OCI-LY1 (cell line): ENCODE data around the gene TRIM31.

Source experiments
- H2AFZ ChIP-seq: fragments of 200-600 bp; sonication (generic), shearing (Covaris generic); 2 replicates; pipeline ENCODE4 v1.6.0; 2014; ENCODE audit warnings: antibody characterized with exemption, mild to moderate bottlenecking, low read length
- H3F3A ChIP-seq: fragments of 200-600 bp; sonication (generic), shearing (Covaris generic); 2 replicates; pipeline ENCODE4 v1.6.0; 2014; ENCODE audit warnings: mild to moderate bottlenecking, antibody characterized with exemption, low read length, moderate library complexity; ENCODE audit not compliant: insufficient read depth
- H3K27ac ChIP-seq: fragments of 200-600 bp; sonication (generic); 2 replicates; pipeline ENCODE4 v1.5.1; 2014; ENCODE audit warnings: low read length, mixed run types, mild to moderate bottlenecking, low read depth; ENCODE audit not compliant: poor library complexity, severe bottlenecking
- H3K27me3 ChIP-seq: fragments of 200-600 bp; sonication (generic); 2 replicates; pipeline ENCODE4 v1.6.0; 2014; ENCODE audit warnings: antibody characterized with exemption, mild to moderate bottlenecking, low read length, moderate library complexity; ENCODE audit not compliant: insufficient read depth
- H3K36me3 ChIP-seq: fragments of 200-600 bp; sonication (generic); 2 replicates; pipeline ENCODE4 v1.6.1; 2014; ENCODE audit warnings: mild to moderate bottlenecking, antibody characterized with exemption, low read length, moderate library complexity, mixed read lengths; ENCODE audit not compliant: insufficient read depth
- H3K4me1 ChIP-seq: fragments of 200-600 bp; sonication (generic); 2 replicates; pipeline ENCODE4 v1.5.1; 2014; ENCODE audit warnings: mild to moderate bottlenecking, low read length, moderate library complexity; ENCODE audit not compliant: insufficient read depth, severe bottlenecking
- H3K4me2 ChIP-seq: fragments of 200-600 bp; sonication (generic), shearing (Covaris generic); 2 replicates; pipeline ENCODE4 v1.6.1; 2014; ENCODE audit warnings: low read length
- H3K4me3 ChIP-seq: fragments of 200-600 bp; sonication (generic); 2 replicates; pipeline ENCODE4 v1.5.1; 2014; ENCODE audit warnings: low read length, low read depth, mild to moderate bottlenecking, mixed read lengths; ENCODE audit not compliant: poor library complexity, severe bottlenecking
- H3K79me2 ChIP-seq: fragments of 200-600 bp; shearing (Covaris generic); 2 replicates; pipeline ENCODE4 v1.6.1; 2016; ENCODE audit warnings: mixed run types, low read length, mixed read lengths; ENCODE audit not compliant: insufficient read depth
- H3K9ac ChIP-seq: fragments of 200-600 bp; sonication (generic), shearing (Covaris generic); 2 replicates; pipeline ENCODE4 v1.6.1; 2014; ENCODE audit warnings: mild to moderate bottlenecking, low read length, mixed read lengths
- H3K9me2 ChIP-seq: fragments of 200-600 bp; sonication (generic), shearing (Covaris generic); 2 replicates; pipeline ENCODE4 v1.6.1; 2014; ENCODE audit warnings: low read depth, mild to moderate bottlenecking, low read length, mixed read lengths
- H3K9me3 ChIP-seq: fragments of 200-600 bp; shearing (Covaris generic); 2 replicates; pipeline ENCODE4 v1.6.1; 2014; ENCODE audit warnings: low read length, mixed read lengths
- H4K20me1 ChIP-seq: fragments of 200-600 bp; sonication (generic), shearing (Covaris generic); 2 replicates; pipeline ENCODE4 v1.6.0; 2016; ENCODE audit warnings: mild to moderate bottlenecking, low read length; ENCODE audit not compliant: insufficient read depth
- EZH2 ChIP-seq: fragments of 200-600 bp; sonication (generic), shearing (Covaris generic); IDR thresholded peaks from 2 replicates; pipeline ENCODE4 v1.8.0; 2017; ENCODE audit warnings: borderline replicate concordance, mixed run types, mild to moderate bottlenecking, antibody characterized with exemption, low read length, moderate library complexity, mixed read lengths
- TF ChIP-seq, protein P1 (sequence below): fragments of 200-600 bp; sonication (generic), shearing (Covaris generic); IDR thresholded peaks from 2 replicates; pipeline ENCODE4 v1.5.1; 2017; ENCODE audit warnings: mild to moderate bottlenecking, antibody characterized with exemption, low read length, moderate library complexity, mixed read lengths

Gene TRIM31

DNA sequence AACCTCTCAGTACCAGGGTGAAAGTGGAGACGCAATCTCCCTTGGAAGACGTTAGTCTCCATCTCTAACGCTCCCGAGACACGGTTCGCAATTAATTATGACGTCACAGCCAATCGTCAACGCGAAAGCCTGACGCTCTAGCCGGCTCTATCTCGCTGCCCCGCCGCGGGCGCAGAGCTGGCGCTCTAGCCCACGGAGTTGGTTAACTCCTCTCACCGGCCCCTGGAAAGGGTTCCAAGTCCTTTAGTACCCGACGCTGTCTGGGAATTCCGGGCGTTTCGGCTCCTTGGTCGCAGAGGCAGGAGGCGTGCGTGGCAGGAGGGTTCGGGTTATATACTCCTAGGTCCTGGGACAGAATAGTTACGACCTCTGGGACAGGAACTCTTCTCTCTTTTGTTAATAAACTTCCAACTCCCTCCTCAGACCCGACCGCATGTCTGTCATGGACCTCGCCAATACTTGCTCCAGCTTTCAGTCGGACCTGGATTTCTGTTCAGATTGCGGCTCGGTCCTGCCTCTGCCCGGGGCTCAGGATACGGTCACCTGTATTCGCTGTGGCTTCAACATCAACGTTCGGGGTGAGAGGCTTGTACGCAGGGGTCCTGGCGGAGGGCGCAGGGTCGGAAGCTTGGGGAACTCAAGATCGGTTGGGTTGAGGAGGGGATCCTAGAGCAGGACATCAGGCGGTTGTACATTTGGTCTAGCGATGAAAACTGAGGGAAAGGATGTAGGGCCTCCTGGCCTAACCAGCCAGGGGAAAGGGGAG is 51.6 kb downstream of the TRIM31 start, which contains the start of gene POLR1H:
POLR1H (plus strand) TSS at position 174 of the 766 bp plus-strand sequence; CDS start at position 434, 260 bp downstream.
- H4K20me1 ChIP-seq, result no peaks in the 10 kb centered on the region
- H3K9me2 ChIP-seq, result no peaks in the 10 kb centered on the region
- H3K9ac ChIP-seq, result peak within 1 kb of the TSS; percentile 96
- H3K4me3 ChIP-seq, result peak within 1 kb of the TSS; percentile 92
- H3K79me2 ChIP-seq, result no peaks in the 10 kb centered on the region; the same call in 1 of the 2 replicates
- H3K4me2 ChIP-seq, result peak within 1 kb of the TSS; percentile 92
- TF ChIP-seq, protein P1, sequence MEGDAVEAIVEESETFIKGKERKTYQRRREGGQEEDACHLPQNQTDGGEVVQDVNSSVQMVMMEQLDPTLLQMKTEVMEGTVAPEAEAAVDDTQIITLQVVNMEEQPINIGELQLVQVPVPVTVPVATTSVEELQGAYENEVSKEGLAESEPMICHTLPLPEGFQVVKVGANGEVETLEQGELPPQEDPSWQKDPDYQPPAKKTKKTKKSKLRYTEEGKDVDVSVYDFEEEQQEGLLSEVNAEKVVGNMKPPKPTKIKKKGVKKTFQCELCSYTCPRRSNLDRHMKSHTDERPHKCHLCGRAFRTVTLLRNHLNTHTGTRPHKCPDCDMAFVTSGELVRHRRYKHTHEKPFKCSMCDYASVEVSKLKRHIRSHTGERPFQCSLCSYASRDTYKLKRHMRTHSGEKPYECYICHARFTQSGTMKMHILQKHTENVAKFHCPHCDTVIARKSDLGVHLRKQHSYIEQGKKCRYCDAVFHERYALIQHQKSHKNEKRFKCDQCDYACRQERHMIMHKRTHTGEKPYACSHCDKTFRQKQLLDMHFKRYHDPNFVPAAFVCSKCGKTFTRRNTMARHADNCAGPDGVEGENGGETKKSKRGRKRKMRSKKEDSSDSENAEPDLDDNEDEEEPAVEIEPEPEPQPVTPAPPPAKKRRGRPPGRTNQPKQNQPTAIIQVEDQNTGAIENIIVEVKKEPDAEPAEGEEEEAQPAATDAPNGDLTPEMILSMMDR, result no peak
- no peak for TF ChIP-seq EZH2
- H3K36me3 ChIP-seq, result peaks cover 26% of the 10 kb centered on the region; the same call in 1 of the 2 replicates
- peaks cover 41% of the 10 kb centered on the region for H3K4me1 ChIP-seq
- no peaks in the 10 kb centered on the region for H3K27me3 ChIP-seq
- H3K9me3 ChIP-seq, result no peaks in the 10 kb centered on the region
- H3K27ac ChIP-seq, result peak within 1 kb of the TSS; percentile 66
- H3F3A ChIP-seq, result no peaks in the 10 kb centered on the region
- H2AFZ ChIP-seq, result peak within 1 kb of the TSS; percentile 76

DNA sequence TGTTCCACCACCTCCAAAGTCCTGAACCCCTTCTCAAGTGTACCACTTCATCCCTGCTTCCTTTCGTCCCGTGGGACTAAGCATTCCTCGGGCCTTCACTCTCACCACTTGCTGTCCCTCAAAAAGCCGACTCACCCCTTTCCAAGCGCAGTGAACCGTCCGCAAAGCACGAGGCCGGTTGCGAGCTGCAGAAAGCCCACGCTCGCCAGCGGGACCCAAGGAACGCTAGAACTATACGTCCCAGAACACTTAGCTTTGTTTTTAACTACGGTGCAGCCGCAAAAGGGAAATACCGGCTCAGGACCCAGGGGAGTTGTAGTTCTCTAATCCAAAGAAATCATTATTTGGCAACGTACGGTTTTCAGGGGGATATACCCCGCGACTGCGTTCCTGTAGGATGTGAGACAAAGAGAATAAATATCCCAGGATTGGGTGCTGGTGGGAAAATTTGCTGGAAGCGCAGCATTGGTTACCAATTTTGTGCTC is 52.2 kb downstream of the TRIM31 start:
- Histone ChIP-seq H3K9me3 (no peaks in the 10 kb centered on the region), H3K9ac (peak overlapping the region; percentile 96), H3F3A (no peaks in the 10 kb centered on the region), H3K36me3 (peaks cover 27% of the 10 kb centered on the region; the same call in 1 of the 2 replicates), H3K9me2 (no peaks in the 10 kb centered on the region), H3K27me3 (no peaks in the 10 kb centered on the region), H3K4me2 (peak overlapping the region; percentile 92), H4K20me1 (no peaks in the 10 kb centered on the region), H3K79me2 (no peaks in the 10 kb centered on the region; the same call in 1 of the 2 replicates), H2AFZ (peak overlapping the region; percentile 76; the same call in 1 of the 2 replicates), H3K4me1 (peaks cover 35% of the 10 kb centered on the region), H3K4me3 (peak overlapping the region; percentile 92), H3K27ac (peak overlapping the region; percentile 27)
- TF ChIP-seq, protein P1, result no peak
- TF ChIP-seq EZH2, result no peak

DNA sequence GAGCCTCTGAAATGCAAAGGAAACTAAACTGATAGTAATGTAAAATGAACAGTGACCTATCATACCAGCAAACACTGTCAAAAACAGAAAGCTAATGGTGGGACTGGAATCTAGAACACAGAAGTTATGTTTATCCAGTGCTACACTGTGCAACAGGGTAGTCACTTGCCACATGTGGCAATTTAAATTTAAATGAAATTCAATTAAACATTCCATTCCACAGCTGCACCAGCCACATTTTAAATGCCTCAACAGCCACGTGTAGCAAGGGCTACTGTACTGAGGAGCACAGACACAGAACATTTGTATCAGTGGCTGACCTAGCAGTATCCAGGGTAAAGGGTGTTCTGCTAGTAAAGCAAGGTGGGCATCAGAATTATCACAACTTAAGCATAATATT is 57.4 kb downstream of the TRIM31 start:
- Histone ChIP-seq H3K9me2 (no peaks in the 10 kb centered on the region), H3K4me1 (peaks cover 13% of the 10 kb centered on the region), H3F3A (no peaks in the 10 kb centered on the region), H3K9ac (no peak overlapping the region), H2AFZ (no peak overlapping the region), H3K36me3 (peaks cover 18% of the 10 kb centered on the region; the same call in 1 of the 2 replicates), H3K27me3 (no peaks in the 10 kb centered on the region), H3K79me2 (no peaks in the 10 kb centered on the region; the same call in 1 of the 2 replicates), H3K27ac (no peak overlapping the region), H3K9me3 (no peaks in the 10 kb centered on the region), H3K4me3 (no peak overlapping the region), H3K4me2 (no peak overlapping the region), H4K20me1 (no peaks in the 10 kb centered on the region)
- TF ChIP-seq EZH2, result no peak
- TF ChIP-seq, protein P1, result no peak
